HG03565 (cell line): ENCODE results near the gene SLC35G6.
"Not testable (repeated sequence)": the region's sequence is repeated elsewhere in the genome, so short reads cannot be mapped to it uniquely, and the experiment has no call there.

ENCODE experiments used
- ATAC-seq: cut with Tn5 transposase; IDR thresholded peaks from one replicate; pipeline ENCODE4 v1.9.1; 2021; ENCODE audit warnings: mild to moderate bottlenecking, moderate library complexity; ENCODE audit not compliant: unreplicated experiment

SLC35G6 gene

GRCh38 chr17:7481275-7481674, at the start of gene SLC35G6:
TSS of gene SLC35G6 (plus strand) at chr17:7481446. CDS start at chr17:7481517, 71 bp downstream.
- ATAC-seq = not testable (repeated sequence)

- ATAC-seq = no peak
Measured at GRCh38 chr17:7432296-7432695, 49.0 kb upstream of the SLC35G6 start.

GRCh38 chr17:7435676-7436555, 45.3 kb upstream of the SLC35G6 start:
- ATAC-seq = peak; percentile 8

- no peak for ATAC-seq
Measured at GRCh38 chr17:7436556-7437368, 44.5 kb upstream of the SLC35G6 start.

GRCh38 chr17:7437369-7437863, 43.8 kb upstream of the SLC35G6 start:
- no peak for ATAC-seq

GRCh38 chr17:7437950-7438614, 43.2 kb upstream of the SLC35G6 start:
- ATAC-seq = no peak

- ATAC-seq = no peak
Measured at GRCh38 chr17:7438656-7439460, 42.4 kb upstream of the SLC35G6 start.

- no peak for ATAC-seq
Measured at GRCh38 chr17:7439462-7440112, 41.7 kb upstream of the SLC35G6 start, which contains the start of gene FGF11. TSS of gene FGF11 (plus strand) at chr17:7439512. CDS start at chr17:7439621, 109 bp downstream.

GRCh38 chr17:7440113-7440833, 41.0 kb upstream of the SLC35G6 start:
- ATAC-seq = no peak

GRCh38 chr17:7440834-7441195, 40.4 kb upstream of the SLC35G6 start:
- ATAC-seq = no peak

- ATAC-seq = no peak
Measured at GRCh38 chr17:7441266-7441665, 40.0 kb upstream of the SLC35G6 start.

- no peak for ATAC-seq
Measured at GRCh38 chr17:7442142-7442541, 39.1 kb upstream of the SLC35G6 start.

- no peak for ATAC-seq
Measured at GRCh38 chr17:7443499-7444485, 37.5 kb upstream of the SLC35G6 start.

GRCh38 chr17:7444682-7445618, 36.3 kb upstream of the SLC35G6 start, which contains the start of gene CHRNB1:
TSS of gene CHRNB1 (plus strand) at chr17:7445061. CDS start at chr17:7445128, 67 bp downstream.
- ATAC-seq = no peak

GRCh38 chr17:7445619-7445968, 35.7 kb upstream of the SLC35G6 start:
- ATAC-seq = no peak

GRCh38 chr17:7448461-7448860, 32.8 kb upstream of the SLC35G6 start:
- ATAC-seq = no peak
